ENCODE results near the gene RHBDL3. TPM values are rescaled to one million over a fixed set of nuclear protein-coding genes. Genes with fewer than 3 reads are reported as not detected.

Gene RHBDL3, protein sequence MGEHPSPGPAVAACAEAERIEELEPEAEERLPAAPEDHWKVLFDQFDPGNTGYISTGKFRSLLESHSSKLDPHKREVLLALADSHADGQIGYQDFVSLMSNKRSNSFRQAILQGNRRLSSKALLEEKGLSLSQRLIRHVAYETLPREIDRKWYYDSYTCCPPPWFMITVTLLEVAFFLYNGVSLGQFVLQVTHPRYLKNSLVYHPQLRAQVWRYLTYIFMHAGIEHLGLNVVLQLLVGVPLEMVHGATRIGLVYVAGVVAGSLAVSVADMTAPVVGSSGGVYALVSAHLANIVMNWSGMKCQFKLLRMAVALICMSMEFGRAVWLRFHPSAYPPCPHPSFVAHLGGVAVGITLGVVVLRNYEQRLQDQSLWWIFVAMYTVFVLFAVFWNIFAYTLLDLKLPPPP
- under 0.01 and 0.12 TPM in 2 replicates for total RNA-seq (ENCODE audit: low replicate concordance)

DNA sequence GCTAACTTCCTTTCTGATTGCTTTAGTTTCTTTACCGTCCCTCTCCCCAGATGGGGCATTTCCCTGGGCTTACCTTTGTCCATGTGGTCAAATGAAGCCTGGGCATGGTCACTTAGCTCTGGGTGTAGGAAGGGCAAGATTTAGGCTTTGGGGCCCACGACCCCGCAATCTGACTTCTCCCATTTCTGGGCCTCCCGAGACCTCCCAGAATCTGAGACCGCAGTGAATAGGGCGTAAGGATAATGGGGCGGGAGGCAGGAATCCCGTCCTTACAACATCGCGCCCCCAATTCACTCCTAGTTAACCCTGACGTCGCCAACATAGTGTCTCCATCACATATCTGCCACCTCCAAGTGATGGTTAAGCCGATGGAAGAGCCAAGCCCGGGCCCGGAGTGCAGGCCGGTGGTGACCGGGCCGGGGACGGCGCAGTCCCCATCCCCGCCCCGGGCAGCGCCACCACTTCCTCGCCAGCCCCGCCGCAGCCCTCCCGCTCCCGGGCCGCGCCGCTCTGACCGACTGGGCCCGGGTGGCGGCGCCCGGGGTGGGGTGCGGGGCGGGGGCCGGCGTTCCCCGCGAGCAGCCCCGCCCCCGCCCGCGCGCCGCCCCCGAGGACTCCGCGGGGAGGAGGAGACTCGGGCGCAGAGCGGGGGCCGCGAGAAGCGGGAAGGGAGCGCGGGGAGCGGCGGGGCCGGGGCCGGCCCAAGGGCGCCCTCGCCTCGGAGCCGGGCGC, at the start of gene RHBDL3:
Gene RHBDL3 (plus strand): TSS at position 641 of the 732 bp plus-strand sequence. CDS start 358 bp downstream, outside the sequence.

GRCh38 chr17:32341857-32342602, 76.4 kb downstream of the RHBDL3 start, which contains the start of gene C17orf75:
TSS of gene C17orf75 (minus strand) at chr17:32342173. CDS start at chr17:32342139, 34 bp downstream.

GRCh38 chr17:32349854-32350665, 84.4 kb downstream of the RHBDL3 start, which contains the start of gene ZNF207:
TSS of gene ZNF207 (plus strand) at chr17:32350157. CDS start at chr17:32350286, 129 bp downstream.

Other genes starting within 250 kb of the RHBDL3 start
- gene RHOT1, start 123.3 kb upstream of the RHBDL3 start, total RNA-seq (ENCODE audit: low replicate concordance): 23.8 and 26.1 TPM in 2 replicates
- gene C17orf75, start 76.3 kb downstream of the RHBDL3 start, total RNA-seq (ENCODE audit: low replicate concordance): 14.0 and 25.3 TPM in 2 replicates
- 54.5 and 77.2 TPM in 2 replicates for gene ZNF207, start 84.3 kb downstream of the RHBDL3 start, total RNA-seq (ENCODE audit: low replicate concordance)
- 57.4 and 91.7 TPM in 2 replicates for gene PSMD11, start 178.7 kb downstream of the RHBDL3 start, total RNA-seq (ENCODE audit: low replicate concordance)
- 0.35 and 0.75 TPM in 2 replicates for gene CDK5R1, start 221.2 kb downstream of the RHBDL3 start, total RNA-seq (ENCODE audit: low replicate concordance)

Measured in smooth muscle cell of the coronary artery (primary cell).